ENCODE measurements around the gene OR6T1. TPM values are rescaled to one million over a fixed set of nuclear protein-coding genes. Genes with fewer than 3 reads are reported as not detected.

OR6T1 gene
- total and polyA plus RNA-seq, 2 donors (not counting 1 experiment from before 2014, with no cell fraction given): not detected

DNA sequence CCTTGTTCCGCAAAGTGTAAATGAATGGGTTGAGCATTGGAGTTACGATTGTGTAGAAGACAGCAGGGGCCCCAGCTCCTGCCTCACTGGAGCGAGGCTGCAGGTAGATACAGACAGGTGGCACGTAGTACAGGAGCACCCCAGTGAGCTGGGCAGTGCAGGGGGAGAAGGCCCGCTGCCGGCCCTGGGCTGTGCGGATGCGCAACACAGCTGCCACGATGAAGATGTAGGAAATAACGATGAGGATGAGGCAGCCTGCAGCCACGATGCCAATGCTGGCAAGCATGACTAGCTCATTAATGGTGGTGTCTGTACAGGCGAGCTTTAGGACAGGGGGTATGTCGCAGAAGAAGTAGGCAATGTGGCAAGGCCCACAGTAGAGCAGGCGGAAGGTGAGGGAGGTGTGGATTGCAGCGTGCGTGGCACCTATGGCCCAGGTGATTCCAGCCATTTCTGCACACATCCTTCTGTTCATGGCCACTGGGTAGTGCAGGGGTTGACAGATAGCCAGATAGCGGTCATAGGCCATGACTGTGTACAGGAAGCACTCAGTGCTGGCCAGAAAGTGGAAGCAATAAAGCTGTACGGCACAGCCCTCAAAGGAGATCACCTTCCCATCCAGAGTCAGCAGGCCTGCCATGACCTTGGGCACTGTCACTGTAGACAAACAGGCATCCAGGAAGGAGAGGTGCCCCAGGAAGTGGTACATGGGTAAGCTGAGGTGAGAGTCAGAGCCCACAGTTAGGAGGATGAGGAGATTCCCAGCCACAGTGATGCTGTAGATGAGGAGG lies 33.3 kb upstream of the OR6T1 start:
- H3K4me1 Mint-ChIP-seq: no peaks in the 10 kb centered on the region
- no peaks in the 10 kb centered on the region for H3K36me3 ChIP-seq (replicated peaks in 1 of 2; ENCODE audit: control extremely low read depth in 1 of 2, control insufficient read depth in 1 of 2, extremely low read depth in 1 of 2, insufficient read depth in 2 of 2, low read length in 1 of 2)

DNA sequence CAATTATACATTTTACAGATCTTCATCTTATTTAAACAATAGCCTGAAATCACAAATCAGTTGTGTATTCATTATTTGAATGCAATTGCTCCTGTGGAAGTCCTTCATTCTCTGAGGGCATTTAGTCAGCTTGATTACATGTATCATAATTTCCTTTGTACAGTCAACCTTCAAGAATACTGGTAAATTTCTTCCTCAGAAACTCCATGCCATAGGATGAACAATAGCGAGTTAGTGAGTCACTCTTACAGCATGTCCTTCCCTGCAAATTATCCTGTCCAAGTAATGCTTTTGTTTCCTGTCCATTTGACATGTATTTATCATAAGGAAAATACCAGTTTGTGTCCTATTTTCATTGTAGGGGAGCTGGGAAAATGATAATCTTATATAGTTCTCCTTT lies 30.2 kb upstream of the OR6T1 start:
- Mint-ChIP-seq H3K4me1 (no peaks in the 10 kb centered on the region), H3K27me3 (peaks cover 5% of the 10 kb centered on the region), H3K27ac (no peak overlapping the region), H3K9me3 (ENCODE audit: insufficient read depth) (peaks cover 7% of the 10 kb centered on the region), H3K4me3 (no peak overlapping the region)
- WGBS (ENCODE audit: insufficient coverage): no CpG with 5 or more reads among the region's 1 CpG
- POLR2A ChIA-PET: no interaction called here
- TF ChIP-seq, protein P1, sequence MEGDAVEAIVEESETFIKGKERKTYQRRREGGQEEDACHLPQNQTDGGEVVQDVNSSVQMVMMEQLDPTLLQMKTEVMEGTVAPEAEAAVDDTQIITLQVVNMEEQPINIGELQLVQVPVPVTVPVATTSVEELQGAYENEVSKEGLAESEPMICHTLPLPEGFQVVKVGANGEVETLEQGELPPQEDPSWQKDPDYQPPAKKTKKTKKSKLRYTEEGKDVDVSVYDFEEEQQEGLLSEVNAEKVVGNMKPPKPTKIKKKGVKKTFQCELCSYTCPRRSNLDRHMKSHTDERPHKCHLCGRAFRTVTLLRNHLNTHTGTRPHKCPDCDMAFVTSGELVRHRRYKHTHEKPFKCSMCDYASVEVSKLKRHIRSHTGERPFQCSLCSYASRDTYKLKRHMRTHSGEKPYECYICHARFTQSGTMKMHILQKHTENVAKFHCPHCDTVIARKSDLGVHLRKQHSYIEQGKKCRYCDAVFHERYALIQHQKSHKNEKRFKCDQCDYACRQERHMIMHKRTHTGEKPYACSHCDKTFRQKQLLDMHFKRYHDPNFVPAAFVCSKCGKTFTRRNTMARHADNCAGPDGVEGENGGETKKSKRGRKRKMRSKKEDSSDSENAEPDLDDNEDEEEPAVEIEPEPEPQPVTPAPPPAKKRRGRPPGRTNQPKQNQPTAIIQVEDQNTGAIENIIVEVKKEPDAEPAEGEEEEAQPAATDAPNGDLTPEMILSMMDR (IDR thresholded peaks at IDR 0.05): no peak
- TF ChIP-seq EZH2 (IDR thresholded peaks at IDR 0.05; ENCODE audit: borderline replicate concordance, insufficient read depth, low read depth, low read length, poor library complexity, severe bottlenecking): no peak
- no peak overlapping the region for H3K4me2 ChIP-seq (replicated peaks; ENCODE audit: low read depth, low read length, poor library complexity, severe bottlenecking)
- CTCF ChIA-PET: no interaction called here
- no peak overlapping the region for H3K4me3 ChIP-seq (ENCODE audit: control extremely low read depth in 1 of 5, extremely low read depth in 1 of 5, insufficient read depth in 1 of 5, low read depth in 2 of 5, low read length in 4 of 5)
- DNase-seq (no peak), ATAC-seq (ENCODE audit: low read depth) (no peak)
- no peak overlapping the region for H3K27ac ChIP-seq (ENCODE audit: low read length in 2 of 2)
- H4K20me1 ChIP-seq (ENCODE audit: control insufficient read depth, insufficient read depth, low read length, poor library complexity, severe bottlenecking): no peaks in the 10 kb centered on the region
- H3K4me1 ChIP-seq (ENCODE audit: control insufficient read depth in 2 of 2, insufficient read depth in 2 of 2, low read length in 2 of 2): no peaks in the 10 kb centered on the region
- H3K27me3 ChIP-seq (replicated peaks in 1 of 4; ENCODE audit: control extremely low read depth in 1 of 4, control insufficient read depth in 3 of 4, insufficient read depth in 4 of 4, low read length in 3 of 4): no peaks in the 10 kb centered on the region
- intact Hi-C loops (cut with micrococcal nuclease): no loop called here
- H3K36me3 ChIP-seq (replicated peaks in 1 of 2; ENCODE audit: control extremely low read depth in 1 of 2, control insufficient read depth in 1 of 2, extremely low read depth in 1 of 2, insufficient read depth in 2 of 2, low read length in 1 of 2): no peaks in the 10 kb centered on the region
- H3K9me3 ChIP-seq (ENCODE audit: control extremely low read depth in 1 of 3, control insufficient read depth in 2 of 3, insufficient read depth in 1 of 3, low read length in 2 of 3): peaks cover 0 to 6% (median 0%) of the 10 kb centered on the region in 3 donors
- H3K79me2 ChIP-seq (ENCODE audit: control insufficient read depth, insufficient read depth, low read length): no peaks in the 10 kb centered on the region
- no peak overlapping the region for H3K9ac ChIP-seq (ENCODE audit: low read length)
- H2AFZ ChIP-seq (ENCODE audit: insufficient read depth, low read depth, low read length, poor library complexity, severe bottlenecking): no peak overlapping the region

More for the DNA sequence above, 33.3 kb upstream of the OR6T1 start:
- Histone ChIP-seq H3K27ac (ENCODE audit: low read length in 2 of 2) (no peak overlapping the region), H3K4me3 (ENCODE audit: control extremely low read depth in 1 of 5, extremely low read depth in 1 of 5, insufficient read depth in 1 of 5, low read depth in 2 of 5, low read length in 4 of 5) (no peak overlapping the region), H3K4me2 (replicated peaks; ENCODE audit: low read depth, low read length, poor library complexity, severe bottlenecking) (no peak overlapping the region), H4K20me1 (ENCODE audit: control insufficient read depth, insufficient read depth, low read length, poor library complexity, severe bottlenecking) (no peaks in the 10 kb centered on the region), H3K9ac (ENCODE audit: low read length) (no peak overlapping the region), H3K4me1 (ENCODE audit: control insufficient read depth in 2 of 2, insufficient read depth in 2 of 2, low read length in 2 of 2) (no peaks in the 10 kb centered on the region), H3K9me3 (ENCODE audit: control extremely low read depth in 1 of 3, control insufficient read depth in 2 of 3, insufficient read depth in 1 of 3, low read length in 2 of 3) (peaks cover 0 to 11% (median 0%) of the 10 kb centered on the region in 3 donors), H2AFZ (ENCODE audit: insufficient read depth, low read depth, low read length, poor library complexity, severe bottlenecking) (no peak overlapping the region), H3K79me2 (ENCODE audit: control insufficient read depth, insufficient read depth, low read length) (no peaks in the 10 kb centered on the region), H3K27me3 (replicated peaks in 1 of 4; ENCODE audit: control extremely low read depth in 1 of 4, control insufficient read depth in 3 of 4, insufficient read depth in 4 of 4, low read length in 3 of 4) (no peaks in the 10 kb centered on the region)
- intact Hi-C loops (cut with micrococcal nuclease): no loop called here
- 90% methylated on average over 17 of the region's 18 CpGs for WGBS (ENCODE audit: insufficient coverage)
- TF ChIP-seq EZH2 (IDR thresholded peaks at IDR 0.05; ENCODE audit: borderline replicate concordance, insufficient read depth, low read depth, low read length, poor library complexity, severe bottlenecking): no peak
- TF ChIP-seq, protein P1 (IDR thresholded peaks at IDR 0.05): no peak
- no peaks in the 10 kb centered on the region for H3K9me3 Mint-ChIP-seq (ENCODE audit: insufficient read depth)
- peaks cover 5% of the 10 kb centered on the region for H3K27me3 Mint-ChIP-seq
- no peak overlapping the region for H3K4me3 Mint-ChIP-seq
- no peak overlapping the region for H3K27ac Mint-ChIP-seq
- ATAC-seq (ENCODE audit: low read depth) (no peak), DNase-seq (no peak)
- ChIA-PET CTCF (no interaction called here), POLR2A (no interaction called here)
